ENCODE results near the gene PLPP7.

The PLPP7 gene

DNA sequence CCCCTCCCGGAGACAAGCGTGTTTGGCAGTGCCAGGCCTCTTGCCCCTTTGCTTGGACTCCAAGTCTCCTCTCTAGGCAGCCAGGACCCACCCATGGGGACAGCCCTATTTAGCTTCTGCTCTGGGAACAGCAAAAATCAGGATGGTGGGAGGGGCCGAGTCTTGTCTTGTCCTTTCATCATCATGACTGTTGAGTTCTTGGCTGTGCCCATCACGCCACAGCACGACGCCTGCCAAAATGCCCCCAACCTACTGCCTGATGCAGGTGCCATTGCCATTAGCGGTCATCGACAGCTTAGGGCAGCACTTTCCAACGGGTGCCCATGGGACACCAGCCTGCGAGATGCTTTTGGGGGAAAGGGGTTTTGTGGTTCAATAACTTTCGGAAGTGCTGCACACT, 18.9 kb downstream of the PLPP7 start:
- TF ChIP-seq POLR2AphosphoS5 (IDR thresholded peaks at IDR 0.05; ENCODE audit: low read depth, low read length) (no peak), SIN3A (IDR thresholded peaks at IDR 0.05; ENCODE audit: borderline replicate concordance, insufficient read depth, low read length) (no peak), FOXP2 (optimal IDR thresholded peaks at IDR 0.05; ENCODE audit: borderline replicate concordance, extremely low read depth, extremely low read length, insufficient read depth) (no peak), TAF1 (IDR thresholded peaks at IDR 0.05; ENCODE audit: borderline replicate concordance, insufficient read depth, low read length) (no peak)
- TF ChIP-seq, protein P1, sequence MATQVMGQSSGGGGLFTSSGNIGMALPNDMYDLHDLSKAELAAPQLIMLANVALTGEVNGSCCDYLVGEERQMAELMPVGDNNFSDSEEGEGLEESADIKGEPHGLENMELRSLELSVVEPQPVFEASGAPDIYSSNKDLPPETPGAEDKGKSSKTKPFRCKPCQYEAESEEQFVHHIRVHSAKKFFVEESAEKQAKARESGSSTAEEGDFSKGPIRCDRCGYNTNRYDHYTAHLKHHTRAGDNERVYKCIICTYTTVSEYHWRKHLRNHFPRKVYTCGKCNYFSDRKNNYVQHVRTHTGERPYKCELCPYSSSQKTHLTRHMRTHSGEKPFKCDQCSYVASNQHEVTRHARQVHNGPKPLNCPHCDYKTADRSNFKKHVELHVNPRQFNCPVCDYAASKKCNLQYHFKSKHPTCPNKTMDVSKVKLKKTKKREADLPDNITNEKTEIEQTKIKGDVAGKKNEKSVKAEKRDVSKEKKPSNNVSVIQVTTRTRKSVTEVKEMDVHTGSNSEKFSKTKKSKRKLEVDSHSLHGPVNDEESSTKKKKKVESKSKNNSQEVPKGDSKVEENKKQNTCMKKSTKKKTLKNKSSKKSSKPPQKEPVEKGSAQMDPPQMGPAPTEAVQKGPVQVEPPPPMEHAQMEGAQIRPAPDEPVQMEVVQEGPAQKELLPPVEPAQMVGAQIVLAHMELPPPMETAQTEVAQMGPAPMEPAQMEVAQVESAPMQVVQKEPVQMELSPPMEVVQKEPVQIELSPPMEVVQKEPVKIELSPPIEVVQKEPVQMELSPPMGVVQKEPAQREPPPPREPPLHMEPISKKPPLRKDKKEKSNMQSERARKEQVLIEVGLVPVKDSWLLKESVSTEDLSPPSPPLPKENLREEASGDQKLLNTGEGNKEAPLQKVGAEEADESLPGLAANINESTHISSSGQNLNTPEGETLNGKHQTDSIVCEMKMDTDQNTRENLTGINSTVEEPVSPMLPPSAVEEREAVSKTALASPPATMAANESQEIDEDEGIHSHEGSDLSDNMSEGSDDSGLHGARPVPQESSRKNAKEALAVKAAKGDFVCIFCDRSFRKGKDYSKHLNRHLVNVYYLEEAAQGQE (IDR thresholded peaks at IDR 0.05; ENCODE audit: insufficient read depth in 1 of 2, low read depth in 2 of 2, low read length in 2 of 2): no peak

DNA sequence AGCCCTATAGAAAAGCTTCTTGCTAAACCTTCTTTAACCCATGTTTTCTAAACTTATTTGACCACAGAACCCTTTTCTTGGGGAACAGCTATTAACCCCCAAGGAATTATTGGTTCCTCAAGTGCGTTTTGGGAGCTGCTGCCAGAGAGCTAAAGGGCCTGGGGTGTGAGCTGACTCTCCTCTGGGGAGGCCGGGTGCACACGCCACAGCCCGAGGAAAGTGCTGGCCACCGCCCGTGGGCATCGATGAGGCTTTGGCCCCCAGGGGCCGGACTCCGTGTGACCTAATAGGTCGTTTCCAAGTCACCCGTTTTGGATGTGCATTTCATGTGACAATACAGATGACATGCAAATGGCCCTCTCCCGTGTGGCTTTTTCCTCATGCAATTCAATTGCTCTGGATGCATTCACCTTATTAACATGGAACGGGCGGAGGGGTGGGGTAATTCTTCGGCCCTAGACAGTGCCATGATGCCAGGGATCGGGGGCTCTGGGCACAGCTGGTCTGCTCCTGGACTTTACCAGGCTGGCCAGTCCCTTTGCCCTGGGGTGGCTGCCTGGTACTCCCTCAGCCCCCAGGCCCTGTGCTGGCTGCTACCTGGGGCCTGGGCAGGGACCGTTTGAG, 19.5 kb downstream of the PLPP7 start:
- no peak for TF ChIP-seq TAF1 (IDR thresholded peaks at IDR 0.05; ENCODE audit: borderline replicate concordance, insufficient read depth, low read length)
- TF ChIP-seq SIN3A (IDR thresholded peaks at IDR 0.05; ENCODE audit: borderline replicate concordance, insufficient read depth, low read length): no peak
- no peak for TF ChIP-seq POLR2AphosphoS5 (IDR thresholded peaks at IDR 0.05; ENCODE audit: low read depth, low read length)
- no peak for TF ChIP-seq FOXP2 (optimal IDR thresholded peaks at IDR 0.05; ENCODE audit: borderline replicate concordance, extremely low read depth, extremely low read length, insufficient read depth)
- TF ChIP-seq, protein P1 (IDR thresholded peaks at IDR 0.05; ENCODE audit: insufficient read depth in 1 of 2, low read depth in 2 of 2, low read length in 2 of 2): no peak

DNA sequence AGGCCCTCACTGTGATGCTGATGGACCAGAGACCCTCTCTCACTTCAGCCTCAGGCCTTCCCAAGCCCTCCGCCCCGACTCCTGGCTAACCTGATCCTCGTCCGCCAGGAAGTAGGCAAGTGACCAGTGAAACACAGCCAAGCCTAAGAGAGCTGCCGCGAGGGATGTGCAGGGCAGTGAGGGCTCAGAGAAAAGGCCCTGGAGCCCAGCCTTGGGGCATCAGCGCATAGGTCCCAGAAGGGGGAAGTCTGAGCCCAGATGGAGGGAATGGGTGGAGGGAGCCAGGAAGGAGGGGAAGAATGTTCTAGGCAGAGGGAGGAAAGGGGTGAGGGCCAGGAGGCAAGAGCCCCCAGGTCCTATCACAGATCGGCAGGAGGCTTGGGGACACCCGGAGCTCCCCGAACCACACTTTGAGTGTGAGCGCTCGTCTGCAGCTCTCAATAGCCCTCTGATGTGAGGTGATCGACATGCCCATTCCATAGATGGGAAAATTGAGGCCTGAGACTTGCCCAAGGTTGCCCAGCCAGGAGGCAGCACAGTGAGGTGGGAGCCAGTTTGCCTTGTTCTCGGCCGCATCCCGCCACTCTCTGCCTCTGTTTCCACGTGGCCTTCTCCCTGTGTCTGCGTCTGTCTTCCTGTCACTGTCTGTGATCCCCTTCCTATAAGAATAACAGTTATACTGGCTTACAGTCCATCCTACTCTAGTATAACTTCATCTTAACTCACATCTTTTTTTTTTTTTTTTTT, 20.2 kb downstream of the PLPP7 start:
- no peak for TF ChIP-seq FOXP2 (optimal IDR thresholded peaks at IDR 0.05; ENCODE audit: borderline replicate concordance, extremely low read depth, extremely low read length, insufficient read depth)
- TF ChIP-seq SIN3A (IDR thresholded peaks at IDR 0.05; ENCODE audit: borderline replicate concordance, insufficient read depth, low read length): no peak
- no peak for TF ChIP-seq TAF1 (IDR thresholded peaks at IDR 0.05; ENCODE audit: borderline replicate concordance, insufficient read depth, low read length)
- TF ChIP-seq, protein P1 (IDR thresholded peaks at IDR 0.05; ENCODE audit: insufficient read depth in 1 of 2, low read depth in 2 of 2, low read length in 2 of 2): no peak
- no peak for TF ChIP-seq POLR2AphosphoS5 (IDR thresholded peaks at IDR 0.05; ENCODE audit: low read depth, low read length)

DNA sequence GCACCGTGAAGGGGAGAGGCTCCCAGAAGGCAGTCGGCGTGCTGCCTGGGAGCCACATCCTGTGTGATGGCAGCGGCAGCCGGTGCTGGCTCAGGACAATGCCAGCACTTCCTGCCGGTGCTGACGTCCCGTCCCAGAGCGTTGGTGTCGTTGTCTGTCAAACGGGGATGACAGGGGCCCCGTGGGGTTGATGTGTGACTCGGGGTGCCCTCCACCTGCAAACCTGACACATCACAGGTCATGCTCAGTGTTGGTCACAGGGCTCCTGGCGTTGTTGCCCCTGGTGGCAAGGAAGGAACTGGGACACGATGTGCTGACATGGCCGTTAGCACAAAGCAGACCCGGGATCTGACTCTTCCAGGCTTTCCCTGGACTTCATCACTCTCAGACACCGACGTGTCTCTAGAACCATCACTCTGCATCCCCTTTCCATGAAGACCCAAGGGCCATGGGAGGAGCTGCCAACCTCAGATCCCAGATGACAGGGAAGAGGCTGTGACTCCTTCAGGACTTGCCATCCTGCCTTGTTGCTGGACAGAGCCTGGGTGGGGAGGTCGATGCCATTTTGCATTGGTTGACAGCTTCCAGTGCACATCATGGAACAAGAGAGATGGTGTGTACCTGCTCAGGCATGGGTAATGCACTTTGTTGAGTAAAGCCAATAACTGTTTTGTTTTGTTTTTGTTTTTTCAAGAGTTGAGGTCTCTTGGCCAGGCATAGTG, 21.5 kb downstream of the PLPP7 start:
- TF ChIP-seq POLR2AphosphoS5 (IDR thresholded peaks at IDR 0.05; ENCODE audit: low read depth, low read length) (no peak), FOXP2 (optimal IDR thresholded peaks at IDR 0.05; ENCODE audit: borderline replicate concordance, extremely low read depth, extremely low read length, insufficient read depth) (peak; percentile 28)

DNA sequence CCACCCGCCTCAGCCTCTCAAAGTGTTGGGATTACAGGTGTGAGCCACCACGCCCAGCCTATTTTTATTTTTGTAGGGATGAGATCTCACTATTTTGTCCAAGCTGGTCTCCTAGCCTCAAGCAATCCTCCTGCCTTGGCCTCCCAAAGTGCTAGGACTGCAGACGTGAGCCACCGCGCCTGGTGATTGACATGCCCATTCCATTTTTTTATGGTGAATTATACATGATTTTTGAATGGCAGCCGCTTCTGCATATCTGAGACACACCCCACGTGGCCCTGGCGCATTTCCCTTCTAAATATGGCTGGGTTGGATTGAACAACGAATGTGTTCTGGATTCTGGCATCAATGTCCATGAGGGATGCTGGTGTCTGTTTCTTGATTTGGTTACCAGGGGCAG, 22.7 kb downstream of the PLPP7 start:
- TF ChIP-seq FOXP2 (optimal IDR thresholded peaks at IDR 0.05; ENCODE audit: borderline replicate concordance, extremely low read depth, extremely low read length, insufficient read depth): no peak
- no peak for TF ChIP-seq TAF1 (IDR thresholded peaks at IDR 0.05; ENCODE audit: borderline replicate concordance, insufficient read depth, low read length)
- TF ChIP-seq SIN3A (IDR thresholded peaks at IDR 0.05; ENCODE audit: borderline replicate concordance, insufficient read depth, low read length): no peak
- TF ChIP-seq POLR2AphosphoS5 (IDR thresholded peaks at IDR 0.05; ENCODE audit: low read depth, low read length): no peak
- TF ChIP-seq, protein P1 (IDR thresholded peaks at IDR 0.05; ENCODE audit: insufficient read depth in 1 of 2, low read depth in 2 of 2, low read length in 2 of 2): no peak

Measured in PFSK-1 (cell line).